IgD-negative memory B cell (primary cell): ENCODE results near the gene MAPRE2. TPM values are rescaled to one million over a fixed set of nuclear protein-coding genes. Genes with fewer than 3 reads are reported as not detected.
A peak's percentile ranks its signal among the peaks of the same experiment; 100 is the strongest.

Experiments
- H3K27ac Mint-ChIP-seq, 3 donors: one replicate each; pipeline ENCODE4 v1.8.0; 2020 to 2022; ENCODE audit warnings: mild to moderate bottlenecking in 3 of 3, mixed read lengths in 3 of 3, moderate library complexity in 1 of 3
- H3K27me3 Mint-ChIP-seq: one replicate; pipeline ENCODE4 v1.8.0; 2021; ENCODE audit warnings: mixed read lengths
- H3K36me3 Mint-ChIP-seq: one replicate; pipeline ENCODE4 v1.8.0; 2020; ENCODE audit warnings: mild to moderate bottlenecking, mixed read lengths
- H3K4me1 Mint-ChIP-seq, 3 donors: one replicate each; pipeline ENCODE4 v1.8.0; 2020 to 2022; ENCODE audit warnings: mixed read lengths in 3 of 3, mild to moderate bottlenecking in 1 of 3
- H3K4me3 Mint-ChIP-seq, 4 donors: one replicate each; pipeline ENCODE4 v1.8.0; 2020 to 2022; ENCODE audit warnings: mild to moderate bottlenecking in 4 of 4, mixed read lengths in 4 of 4, moderate library complexity in 3 of 4
- H3K9me3 Mint-ChIP-seq, 3 donors: one replicate each; pipeline ENCODE4 v1.8.0; 2020 to 2021; ENCODE audit warnings: mixed read lengths in 3 of 3, mild to moderate bottlenecking in 1 of 3
- polyA plus RNA-seq: library from polyadenylated mRNA; unstranded; fragments of 300-500 nt; fragmentation: Illumina TruSeq; gene quantifications from one replicate; pipeline ENCODE4 v1.2.3, GENCODE V29; 2021

The MAPRE2 gene
- polyA plus RNA-seq, 1 donor from 2014 or later: 63.3 TPM

DNA sequence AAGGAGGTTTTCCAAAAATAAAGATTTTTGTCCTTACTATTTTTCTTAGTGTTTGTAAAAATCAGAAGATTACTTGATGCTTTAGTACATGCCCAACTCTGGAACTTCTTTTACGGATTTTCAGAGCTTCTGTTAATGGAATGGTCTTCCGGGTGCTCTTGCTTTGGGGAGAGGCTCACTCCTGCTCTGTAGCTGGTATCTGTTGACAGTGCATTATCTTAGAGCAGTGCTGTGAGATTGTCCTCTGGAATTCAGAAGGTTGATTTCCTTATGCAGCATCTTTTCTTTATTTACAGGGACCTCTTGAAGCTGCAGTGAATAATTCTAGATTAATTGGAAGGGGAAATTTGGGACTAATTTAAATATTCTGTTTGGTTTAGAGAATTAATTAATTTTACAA lies 4.6 kb downstream of the MAPRE2 start:
- Mint-ChIP-seq H3K27ac (peak overlapping the region in 2 of 3 donors; percentile 76 to 80), H3K4me3 (peak overlapping the region in 3 of 4 donors; percentile 24 to 83 (median 70)), H3K27me3 (no peaks in the 10 kb centered on the region), H3K4me1 (peaks cover 57 to 79% (median 75%) of the 10 kb centered on the region in 3 donors), H3K36me3 (no peaks in the 10 kb centered on the region), H3K9me3 (no peaks in the 10 kb centered on the region)

DNA sequence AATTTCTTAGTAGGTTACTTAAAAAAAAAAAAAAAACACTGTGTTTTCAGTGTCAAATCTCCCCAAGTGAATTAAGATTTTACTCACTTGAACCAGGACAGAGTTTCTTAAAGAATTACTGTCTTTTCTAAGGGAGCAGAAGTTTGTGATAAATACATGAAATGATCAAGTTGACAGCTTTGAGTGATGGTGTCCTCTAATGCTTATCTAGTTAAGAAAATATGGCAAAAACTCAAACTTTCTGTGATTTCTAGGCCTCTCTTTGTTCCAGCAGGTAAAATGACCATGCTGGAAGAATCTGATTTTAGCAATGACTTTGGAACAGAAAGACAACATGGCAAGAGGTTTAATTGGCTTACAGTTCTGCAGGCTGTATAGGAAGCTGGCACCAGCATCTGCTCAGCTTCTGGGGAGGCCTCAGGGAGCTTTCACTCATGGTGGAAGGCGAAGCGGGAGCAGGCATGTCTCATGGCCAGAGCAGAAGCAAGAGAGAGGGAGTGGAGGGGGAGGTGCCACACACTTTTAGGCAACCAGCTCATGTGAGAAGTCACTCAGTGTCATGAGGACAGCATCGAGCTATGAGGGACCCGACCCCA lies 6.6 kb downstream of the MAPRE2 start:
- no peak overlapping the region for H3K4me3 Mint-ChIP-seq
- no peaks in the 10 kb centered on the region for H3K9me3 Mint-ChIP-seq
- H3K36me3 Mint-ChIP-seq: no peaks in the 10 kb centered on the region
- peaks cover 62 to 82% (median 71%) of the 10 kb centered on the region in 3 donors for H3K4me1 Mint-ChIP-seq
- no peaks in the 10 kb centered on the region for H3K27me3 Mint-ChIP-seq
- peak overlapping the region; percentile 14 to 76 (median 74) for H3K27ac Mint-ChIP-seq

DNA sequence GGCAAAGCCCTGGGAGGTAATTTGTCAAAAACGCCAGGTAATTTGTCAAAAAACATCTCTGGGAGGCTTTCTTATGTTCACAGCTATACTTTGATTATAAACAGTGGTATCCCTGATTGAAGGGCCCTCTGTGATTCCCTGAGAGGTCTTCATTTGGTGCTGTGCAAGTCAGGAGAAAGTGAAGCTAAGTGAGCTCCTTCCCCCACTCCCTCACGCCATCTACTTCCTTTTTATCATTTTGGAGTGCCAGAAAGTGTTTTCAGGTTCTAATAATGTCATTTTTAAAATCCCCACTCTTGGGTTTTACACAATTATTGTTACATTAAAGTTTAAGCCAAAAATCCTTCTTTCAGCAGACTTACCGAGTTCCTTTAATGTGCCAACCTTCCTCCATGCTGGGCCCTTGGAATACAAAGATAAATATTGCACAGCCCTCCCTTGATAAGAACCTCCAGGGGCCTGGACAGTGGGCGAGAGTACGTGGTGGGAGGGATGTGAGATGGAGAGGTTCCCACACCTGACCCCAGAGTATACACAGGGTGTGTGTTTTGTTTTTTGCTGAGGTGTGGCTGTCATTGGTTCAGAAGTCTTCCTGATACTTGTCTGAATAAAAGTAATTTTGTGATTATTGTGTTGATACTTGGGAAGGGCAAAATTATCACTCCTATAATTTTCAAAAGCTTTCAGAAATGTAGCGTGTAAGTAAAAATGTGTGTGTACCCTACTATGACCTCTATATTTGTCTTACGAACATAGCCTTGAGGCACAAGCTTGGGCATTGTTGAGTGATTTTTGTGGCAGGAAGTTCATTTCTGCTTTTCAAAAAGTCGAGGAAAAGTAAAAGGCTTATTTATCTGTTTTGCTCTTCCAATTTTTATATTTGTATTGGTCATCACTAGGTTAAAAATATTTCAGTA lies 8.2 kb downstream of the MAPRE2 start:
- no peaks in the 10 kb centered on the region for H3K36me3 Mint-ChIP-seq
- peaks cover 63 to 74% (median 74%) of the 10 kb centered on the region in 3 donors for H3K4me1 Mint-ChIP-seq
- no peaks in the 10 kb centered on the region for H3K27me3 Mint-ChIP-seq
- peak overlapping the region; percentile 71 to 91 (median 80) for H3K4me3 Mint-ChIP-seq
- no peaks in the 10 kb centered on the region for H3K9me3 Mint-ChIP-seq
- H3K27ac Mint-ChIP-seq: peak overlapping the region; percentile 90 to 95 (median 94)

DNA sequence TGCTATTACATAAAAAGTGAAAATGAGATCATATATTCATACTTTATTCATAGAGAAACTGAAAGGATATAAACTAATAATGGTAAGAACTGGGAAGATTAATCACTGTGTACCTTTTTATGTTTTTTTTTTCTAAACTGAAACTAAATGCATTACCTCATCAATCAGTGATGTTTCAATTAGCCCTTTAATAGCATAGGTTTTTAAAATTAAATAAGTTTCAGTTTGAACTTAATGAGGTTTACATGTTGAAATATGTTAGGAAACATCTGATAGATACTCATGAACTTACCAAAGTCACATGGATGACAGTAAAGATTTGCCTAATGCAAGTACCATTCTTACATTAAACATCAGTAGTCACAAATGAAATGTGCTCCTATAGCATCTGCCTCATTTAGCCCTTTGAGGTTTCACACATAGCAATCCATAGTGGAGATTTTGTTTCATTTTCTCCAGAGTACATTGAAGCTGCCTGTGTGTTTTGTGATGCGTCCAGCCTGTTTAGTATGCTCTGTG lies 8.9 kb downstream of the MAPRE2 start:
- Mint-ChIP-seq H3K9me3 (no peaks in the 10 kb centered on the region), H3K4me3 (peak overlapping the region; percentile 71 to 91 (median 80)), H3K27me3 (no peaks in the 10 kb centered on the region), H3K36me3 (no peaks in the 10 kb centered on the region), H3K27ac (peak overlapping the region; percentile 90 to 95 (median 94)), H3K4me1 (peaks cover 60 to 74% (median 71%) of the 10 kb centered on the region in 3 donors)

DNA sequence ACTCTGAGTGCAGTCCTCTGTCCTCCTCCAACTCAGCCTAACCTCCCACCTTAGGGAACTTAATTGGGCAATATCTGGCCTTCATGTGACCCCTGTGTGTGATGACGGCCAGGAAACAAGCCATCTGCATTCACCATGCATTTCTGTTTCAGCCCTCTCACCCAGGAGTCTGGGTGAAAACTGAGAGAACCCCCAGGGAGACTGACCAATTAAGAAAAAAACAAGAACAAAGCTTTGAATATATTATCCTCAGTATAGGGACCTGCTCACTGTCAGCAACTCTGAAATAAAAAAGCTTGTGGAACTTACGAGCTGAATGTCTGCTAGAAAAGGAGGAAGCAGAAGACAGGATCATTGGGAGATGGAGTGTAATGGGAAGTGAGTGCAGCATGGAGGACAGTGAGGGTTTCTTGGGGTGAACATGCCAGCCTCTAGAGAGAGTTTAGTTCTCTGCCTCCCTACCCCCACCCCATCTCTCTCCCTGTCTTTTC lies 9.5 kb downstream of the MAPRE2 start:
- H3K9me3 Mint-ChIP-seq: no peaks in the 10 kb centered on the region
- no peaks in the 10 kb centered on the region for H3K36me3 Mint-ChIP-seq
- H3K4me3 Mint-ChIP-seq: peak overlapping the region in 3 of 4 donors; percentile 71 to 91 (median 85)
- H3K4me1 Mint-ChIP-seq: peaks cover 55 to 68% (median 67%) of the 10 kb centered on the region in 3 donors
- no peaks in the 10 kb centered on the region for H3K27me3 Mint-ChIP-seq
- peak overlapping the region; percentile 87 to 95 (median 90) for H3K27ac Mint-ChIP-seq

DNA sequence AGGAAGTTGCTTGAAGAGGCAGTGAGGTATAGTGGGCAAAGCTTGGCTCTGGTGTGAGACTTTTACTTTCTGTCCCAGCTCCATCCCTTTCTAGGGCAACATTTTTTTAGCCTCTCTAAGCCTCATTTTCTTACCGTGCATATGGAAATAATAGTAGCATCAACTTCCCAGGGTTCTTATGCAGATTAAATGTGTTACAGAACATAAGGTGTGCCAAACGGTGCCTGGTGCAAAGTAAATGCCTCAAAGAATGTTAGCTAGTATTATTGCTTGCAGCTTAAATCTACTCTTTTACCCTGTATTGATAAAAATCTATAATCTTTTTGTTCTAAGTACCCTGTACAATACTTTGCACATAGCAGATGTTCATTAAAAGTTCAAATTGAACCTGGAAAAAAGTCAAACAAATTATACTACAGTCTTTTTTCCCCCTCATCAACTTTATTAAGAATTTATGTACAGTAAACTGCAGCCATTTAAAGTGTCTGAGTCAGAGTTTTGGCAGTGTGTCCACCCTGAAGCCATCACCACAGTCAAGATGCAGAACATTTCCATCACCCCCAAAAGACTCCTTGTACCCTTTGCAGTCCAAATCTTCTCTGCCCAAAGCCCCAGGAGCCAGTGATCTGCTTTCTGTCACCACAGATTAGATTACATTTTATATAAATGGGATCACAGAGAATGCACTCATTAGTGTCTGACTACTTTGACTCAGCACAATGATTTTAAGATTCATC lies 10.6 kb downstream of the MAPRE2 start:
- Mint-ChIP-seq H3K27ac (peak overlapping the region; percentile 9 to 95 (median 90)), H3K4me3 (peak overlapping the region in 2 of 4 donors; percentile 43 to 91), H3K9me3 (no peaks in the 10 kb centered on the region), H3K36me3 (no peaks in the 10 kb centered on the region), H3K27me3 (no peaks in the 10 kb centered on the region), H3K4me1 (peaks cover 49 to 60% (median 58%) of the 10 kb centered on the region in 3 donors)

DNA sequence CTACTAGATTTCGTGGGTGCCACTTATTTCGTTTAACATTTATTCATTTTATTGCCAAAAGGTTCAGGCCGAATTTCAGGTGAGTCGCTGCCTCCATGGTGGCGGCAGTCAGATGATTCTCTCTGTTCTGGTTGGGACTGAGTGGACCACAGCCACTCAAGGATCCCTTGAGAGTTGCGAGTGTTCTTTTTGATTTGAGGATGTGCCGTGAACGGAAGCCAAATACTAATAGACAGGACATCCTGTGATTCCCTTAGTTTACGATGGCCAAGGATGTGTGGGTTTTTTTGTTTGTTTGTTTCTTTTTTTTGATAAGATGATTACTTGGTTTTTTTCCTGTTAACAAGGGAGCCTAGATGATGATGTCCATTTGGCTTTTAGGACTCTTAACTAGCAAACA lies 13.2 kb downstream of the MAPRE2 start:
- no peak overlapping the region for H3K4me3 Mint-ChIP-seq
- H3K4me1 Mint-ChIP-seq: peaks cover 42 to 56% (median 44%) of the 10 kb centered on the region in 3 donors
- H3K27ac Mint-ChIP-seq: no peak overlapping the region
- no peaks in the 10 kb centered on the region for H3K36me3 Mint-ChIP-seq
- H3K9me3 Mint-ChIP-seq: no peaks in the 10 kb centered on the region
- no peaks in the 10 kb centered on the region for H3K27me3 Mint-ChIP-seq

DNA sequence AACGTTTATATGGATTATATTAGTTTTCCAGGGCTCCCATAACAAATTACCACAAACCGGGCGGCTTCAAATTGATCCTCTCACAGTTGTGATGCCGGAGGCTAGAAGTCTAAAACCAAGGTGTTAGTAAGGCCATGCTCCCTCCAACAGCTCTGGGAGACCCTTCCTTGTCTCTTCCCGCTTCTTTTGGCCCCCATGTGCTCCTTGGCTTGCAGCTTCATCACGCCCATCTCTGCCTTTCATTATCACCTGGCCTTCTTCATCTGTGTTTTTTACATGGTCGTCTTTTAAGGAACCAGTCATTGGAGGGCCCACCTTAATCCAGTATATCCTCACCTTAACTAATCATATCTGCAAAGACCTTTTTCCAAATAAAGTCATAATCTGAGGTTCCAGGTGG lies 13.9 kb downstream of the MAPRE2 start:
- H3K27ac Mint-ChIP-seq: no peak overlapping the region
- H3K9me3 Mint-ChIP-seq: no peaks in the 10 kb centered on the region
- H3K4me3 Mint-ChIP-seq: peak overlapping the region in 1 of 4 donors; percentile 73
- H3K4me1 Mint-ChIP-seq: peaks cover 40 to 55% (median 44%) of the 10 kb centered on the region in 3 donors
- H3K27me3 Mint-ChIP-seq: no peaks in the 10 kb centered on the region
- H3K36me3 Mint-ChIP-seq: no peaks in the 10 kb centered on the region

DNA sequence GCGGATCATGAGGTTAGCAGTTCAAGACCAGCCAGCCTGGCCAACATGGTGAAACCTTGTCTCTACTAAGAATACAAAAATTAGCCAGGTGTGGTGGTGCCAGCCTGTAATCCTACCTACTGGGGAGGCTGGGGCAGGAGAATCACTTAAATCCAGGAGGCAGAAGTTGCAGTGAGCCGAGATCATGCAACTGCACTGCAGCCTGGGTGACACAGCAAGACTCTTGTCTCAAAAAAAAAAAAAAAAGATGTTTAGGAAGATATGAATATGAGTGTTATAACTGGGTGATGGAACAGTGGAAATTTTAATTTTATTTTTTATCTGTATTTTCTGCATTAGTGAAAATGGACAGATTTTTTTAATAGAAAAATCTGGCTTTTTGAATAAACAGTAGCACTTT lies 14.5 kb downstream of the MAPRE2 start:
- Mint-ChIP-seq H3K27me3 (no peaks in the 10 kb centered on the region), H3K27ac (no peak overlapping the region), H3K36me3 (no peaks in the 10 kb centered on the region), H3K9me3 (no peaks in the 10 kb centered on the region), H3K4me1 (peaks cover 34 to 54% (median 40%) of the 10 kb centered on the region in 3 donors), H3K4me3 (no peak overlapping the region)

DNA sequence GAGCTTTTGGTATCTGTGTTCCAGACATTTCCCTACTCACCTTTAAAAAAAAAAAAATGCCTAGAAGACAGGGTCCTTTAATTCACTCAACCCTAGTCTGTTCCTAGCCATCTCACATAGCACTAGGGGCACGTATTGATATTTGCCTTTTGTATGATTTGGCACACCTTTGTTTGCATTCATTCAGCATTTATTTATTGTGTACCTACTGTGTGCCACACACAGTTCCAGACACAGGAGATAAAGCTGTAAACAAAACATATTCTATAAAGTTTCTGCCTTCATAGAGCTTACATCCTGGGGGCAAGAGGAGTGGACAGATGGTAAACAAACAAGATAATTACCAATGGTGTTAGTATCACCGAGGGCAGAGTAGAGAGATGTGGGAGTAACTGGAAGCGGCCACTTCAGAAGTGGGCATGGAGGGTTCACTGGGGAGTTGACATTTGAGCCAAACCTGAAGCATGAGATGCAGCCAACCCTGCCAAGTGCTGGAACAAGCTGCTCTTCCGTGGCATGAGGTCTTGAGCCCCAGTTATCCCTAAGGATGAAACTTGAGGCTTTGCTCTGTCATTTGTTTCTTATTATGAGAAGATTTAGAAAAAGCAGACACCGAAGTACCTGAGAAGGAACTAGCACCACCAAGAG lies 18.2 kb downstream of the MAPRE2 start:
- H3K27ac Mint-ChIP-seq: peak overlapping the region in 2 of 3 donors; percentile 36 to 62
- no peaks in the 10 kb centered on the region for H3K27me3 Mint-ChIP-seq
- H3K4me3 Mint-ChIP-seq: no peak overlapping the region
- no peaks in the 10 kb centered on the region for H3K36me3 Mint-ChIP-seq
- no peaks in the 10 kb centered on the region for H3K9me3 Mint-ChIP-seq
- H3K4me1 Mint-ChIP-seq: peaks cover 22 to 59% (median 31%) of the 10 kb centered on the region in 3 donors

DNA sequence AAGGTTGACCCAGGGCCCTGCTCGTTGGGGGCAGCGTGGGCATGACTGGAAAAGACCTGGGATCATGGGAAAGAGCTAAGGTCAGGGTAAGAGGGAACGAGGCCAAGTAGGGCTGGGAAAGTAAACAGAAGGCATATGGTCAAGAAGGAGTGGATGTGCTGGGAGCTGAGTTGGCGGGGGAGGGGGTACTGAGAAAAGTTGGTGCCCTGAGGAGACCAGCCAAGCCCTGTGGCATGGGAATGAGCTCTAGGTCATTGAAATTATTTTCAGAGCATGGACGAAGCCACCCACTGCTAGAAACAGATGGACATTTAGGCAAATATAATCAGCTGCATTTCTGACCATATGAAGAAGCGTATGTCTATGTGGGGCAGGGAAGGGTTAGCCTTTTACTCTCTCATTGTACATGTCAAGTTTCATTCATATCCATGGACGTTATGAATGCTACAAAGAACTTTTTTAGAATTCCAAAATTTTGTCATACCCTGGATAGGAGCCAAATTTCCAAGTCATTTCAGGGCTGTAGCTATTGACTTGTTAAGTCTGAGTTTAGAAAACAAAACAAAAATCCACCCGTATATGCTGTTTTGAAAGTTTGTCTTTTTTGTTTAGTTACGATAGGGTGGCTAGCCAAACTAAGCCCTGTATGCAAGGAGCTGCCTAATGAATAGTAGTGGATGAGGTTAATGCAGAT lies 19.1 kb downstream of the MAPRE2 start:
- H3K9me3 Mint-ChIP-seq: no peaks in the 10 kb centered on the region
- H3K4me3 Mint-ChIP-seq: no peak overlapping the region
- no peaks in the 10 kb centered on the region for H3K27me3 Mint-ChIP-seq
- H3K27ac Mint-ChIP-seq: peak overlapping the region in 1 of 3 donors; percentile 62
- no peaks in the 10 kb centered on the region for H3K36me3 Mint-ChIP-seq
- peaks cover 17 to 57% (median 23%) of the 10 kb centered on the region in 3 donors for H3K4me1 Mint-ChIP-seq

DNA sequence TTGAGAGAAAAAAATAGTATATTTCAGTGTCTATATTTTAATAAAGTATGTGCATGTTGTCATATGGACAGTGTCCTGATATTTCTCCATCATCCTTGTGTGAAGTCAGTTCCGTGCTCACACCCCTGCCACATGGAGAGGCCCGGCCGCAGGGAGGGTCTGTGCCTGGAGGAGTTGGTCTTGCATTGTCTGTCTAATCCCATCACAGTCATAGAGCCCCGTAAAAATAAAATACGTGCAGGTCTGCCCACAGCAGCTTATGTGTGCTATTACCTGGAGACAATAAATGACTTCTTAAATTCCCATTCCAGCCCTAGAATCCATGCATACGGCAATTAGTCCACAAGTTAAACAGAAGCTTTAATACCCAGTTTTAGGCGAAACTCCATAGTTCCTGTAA lies 20.1 kb downstream of the MAPRE2 start:
- no peaks in the 10 kb centered on the region for H3K9me3 Mint-ChIP-seq
- H3K27ac Mint-ChIP-seq: no peak overlapping the region
- no peak overlapping the region for H3K4me3 Mint-ChIP-seq
- H3K4me1 Mint-ChIP-seq: peaks cover 21 to 62% (median 30%) of the 10 kb centered on the region in 3 donors
- no peaks in the 10 kb centered on the region for H3K36me3 Mint-ChIP-seq
- no peaks in the 10 kb centered on the region for H3K27me3 Mint-ChIP-seq

DNA sequence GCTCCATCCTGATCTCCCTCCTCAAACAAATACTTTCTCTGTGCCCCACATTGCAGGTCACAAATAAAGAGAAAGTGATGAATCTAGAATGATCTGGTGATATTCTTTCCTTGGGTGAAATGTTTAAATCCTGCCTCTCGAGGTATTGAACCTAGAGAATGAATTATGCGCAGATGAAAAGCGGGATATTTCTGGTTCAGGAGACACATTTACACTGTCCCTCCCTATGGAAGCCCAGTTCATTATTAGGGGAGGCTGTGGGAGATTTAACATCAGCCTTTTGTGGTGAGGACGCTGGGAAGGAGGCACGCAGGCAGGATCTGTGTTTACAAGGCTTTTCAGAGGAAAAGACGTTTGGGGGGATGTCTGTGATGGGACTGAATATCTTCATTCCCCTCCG lies 20.6 kb downstream of the MAPRE2 start:
- Mint-ChIP-seq H3K9me3 (no peaks in the 10 kb centered on the region), H3K27ac (peak overlapping the region in 1 of 3 donors; percentile 47), H3K4me1 (peaks cover 25 to 63% (median 33%) of the 10 kb centered on the region in 3 donors), H3K4me3 (no peak overlapping the region), H3K27me3 (no peaks in the 10 kb centered on the region), H3K36me3 (no peaks in the 10 kb centered on the region)

DNA sequence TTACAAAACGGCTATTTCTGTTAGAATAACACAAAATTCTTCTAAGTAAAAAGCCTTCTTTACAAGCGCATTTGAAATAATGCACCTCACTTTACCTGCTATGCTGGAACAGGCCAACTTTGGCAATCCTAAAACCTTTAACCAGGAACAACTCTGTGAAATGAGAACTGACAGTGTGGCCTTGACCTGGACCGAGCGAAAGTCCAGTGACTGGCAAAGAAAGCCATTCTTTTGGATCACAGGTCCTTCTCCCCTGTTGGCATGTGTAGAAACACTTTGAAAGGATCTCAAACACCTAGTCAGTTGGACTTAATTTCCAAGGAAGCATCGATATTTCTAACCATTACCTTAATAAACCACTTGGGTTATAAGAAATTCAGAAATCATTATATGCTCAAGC lies 21.2 kb downstream of the MAPRE2 start:
- Mint-ChIP-seq H3K9me3 (no peaks in the 10 kb centered on the region), H3K36me3 (no peaks in the 10 kb centered on the region), H3K4me3 (peak overlapping the region in 1 of 4 donors; percentile 33), H3K27ac (no peak overlapping the region), H3K27me3 (no peaks in the 10 kb centered on the region), H3K4me1 (peaks cover 23 to 65% (median 39%) of the 10 kb centered on the region in 3 donors)
